Raji (cell line): ENCODE results near the gene DFFB.

Experiments used
- POLR2A ChIP-seq: IDR thresholded peaks from 2 replicates; pipeline ENCODE4 v1.6.1; 2011; ENCODE audit warnings: low read depth, low read length, control low read depth; ENCODE audit not compliant: insufficient read depth

Gene DFFB

GRCh38 chr1:3895279-3895950 is 38.1 kb downstream of the DFFB start:
- TF ChIP-seq POLR2A: no peak

GRCh38 chr1:3895951-3896325 is 38.7 kb downstream of the DFFB start:
- TF ChIP-seq POLR2A: no peak

GRCh38 chr1:3896396-3897000 is 39.2 kb downstream of the DFFB start:
- TF ChIP-seq POLR2A: no peak

GRCh38 chr1:3898475-3898735 is 41.1 kb downstream of the DFFB start:
- no peak for TF ChIP-seq POLR2A

- no peak for TF ChIP-seq POLR2A
Measured at GRCh38 chr1:3898994-3899753, 41.9 kb downstream of the DFFB start.

- no peak for TF ChIP-seq POLR2A
Measured at GRCh38 chr1:3899754-3900149, 42.5 kb downstream of the DFFB start.

GRCh38 chr1:3900150-3900968 is 43.1 kb downstream of the DFFB start, which contains the start of gene C1orf174:
Gene C1orf174, minus strand, starts transcription at chr1:3900272. Its CDS starts 86 bp downstream, at chr1:3900186.
- TF ChIP-seq POLR2A: peak; percentile 80

- peak; percentile 80 for TF ChIP-seq POLR2A
Measured at GRCh38 chr1:3900969-3901529, 43.8 kb downstream of the DFFB start.

GRCh38 chr1:3902111-3902511 is 44.8 kb downstream of the DFFB start:
- no peak for TF ChIP-seq POLR2A

- no peak for TF ChIP-seq POLR2A
Measured at GRCh38 chr1:3902571-3903091, 45.4 kb downstream of the DFFB start.

GRCh38 chr1:3903141-3904005 is 46.1 kb downstream of the DFFB start:
- no peak for TF ChIP-seq POLR2A

- TF ChIP-seq POLR2A: no peak
Measured at GRCh38 chr1:3904006-3904842, 46.9 kb downstream of the DFFB start.

GRCh38 chr1:3904843-3905185 is 47.5 kb downstream of the DFFB start:
- no peak for TF ChIP-seq POLR2A
